HG03520 (cell line): ENCODE measurements around the gene FAM153A.
"Not testable (repeated sequence)": the region's sequence is repeated elsewhere in the genome, so short reads cannot be mapped to it uniquely, and the experiment has no call there.

Experiments used
- ATAC-seq: cut with Tn5 transposase; IDR thresholded peaks from one replicate; pipeline ENCODE4 v1.9.1; 2021; ENCODE audit warnings: mild to moderate bottlenecking, moderate library complexity; ENCODE audit not compliant: unreplicated experiment

FAM153A gene

DNA sequence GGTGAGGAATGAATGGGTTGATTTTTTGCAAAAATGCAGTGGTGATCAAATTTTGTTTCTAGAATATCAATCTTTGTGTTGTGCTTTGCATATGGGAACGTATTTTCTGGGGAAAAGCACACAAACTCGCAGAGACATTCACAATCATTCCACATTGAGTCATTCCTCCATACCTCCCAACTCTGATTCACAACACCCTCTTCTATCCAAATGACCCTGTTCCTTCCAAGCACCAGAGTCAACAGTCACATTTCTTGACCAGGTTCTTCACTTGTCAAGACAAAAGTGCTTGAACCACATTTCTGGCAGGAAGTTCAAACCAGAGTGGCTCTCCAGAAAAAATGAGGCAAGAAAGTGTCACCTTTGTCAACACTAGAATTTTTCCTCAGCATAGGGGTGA lies 35.3 kb downstream of the FAM153A start:
- ATAC-seq = not testable (repeated sequence)

DNA sequence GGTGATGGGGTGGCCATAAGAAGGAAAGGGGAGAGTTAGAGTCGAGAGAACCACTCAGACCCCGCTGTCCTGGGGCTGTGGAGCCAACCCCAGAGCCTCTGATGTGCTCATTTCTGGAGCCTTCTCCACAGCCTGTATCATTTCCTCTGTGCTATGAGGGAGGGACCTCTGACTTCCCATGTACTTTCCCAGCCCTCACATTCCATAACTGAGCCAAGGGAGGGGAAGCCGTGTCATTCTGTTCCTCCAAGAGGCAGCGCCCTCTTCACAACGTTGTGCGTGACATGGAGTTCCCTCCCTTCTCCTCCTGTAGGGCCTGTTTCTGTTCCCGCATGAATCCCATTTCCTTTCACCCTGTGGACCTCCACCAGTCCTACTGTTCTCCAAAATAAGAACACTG lies 57.8 kb downstream of the FAM153A start:
- not testable (repeated sequence) for ATAC-seq

DNA sequence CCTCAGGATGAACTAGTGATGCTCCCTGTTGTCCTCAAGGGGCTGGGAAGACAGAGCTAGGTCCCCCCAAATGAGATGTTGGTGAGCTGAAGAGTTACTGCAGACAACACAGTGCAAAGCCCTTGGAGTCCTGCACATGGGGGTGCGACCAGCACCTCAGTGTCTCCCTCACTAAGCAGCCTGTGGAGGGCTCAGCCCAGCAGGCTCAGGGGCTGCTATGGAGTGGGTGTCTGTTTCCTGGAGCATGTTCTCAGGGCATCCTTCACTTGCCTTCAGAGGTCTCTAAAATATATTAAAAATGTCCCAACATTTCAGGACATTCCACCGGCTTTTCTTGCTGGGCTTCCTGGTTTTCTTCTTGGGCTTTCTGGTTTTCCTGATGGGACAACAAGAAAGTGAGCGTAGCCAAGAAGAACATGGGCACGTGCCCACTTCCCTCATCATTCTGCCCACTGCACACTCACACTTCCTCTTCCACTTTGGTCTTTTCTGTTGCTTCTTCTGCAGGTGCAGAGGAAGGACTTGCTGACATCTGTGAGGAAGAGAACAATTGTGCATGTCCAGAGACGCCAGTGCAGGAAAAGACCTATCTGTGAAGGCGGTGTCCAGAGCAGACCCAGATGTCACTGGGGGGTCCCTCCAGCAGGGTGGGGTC lies 58.7 kb downstream of the FAM153A start:
- ATAC-seq = not testable (repeated sequence)

DNA sequence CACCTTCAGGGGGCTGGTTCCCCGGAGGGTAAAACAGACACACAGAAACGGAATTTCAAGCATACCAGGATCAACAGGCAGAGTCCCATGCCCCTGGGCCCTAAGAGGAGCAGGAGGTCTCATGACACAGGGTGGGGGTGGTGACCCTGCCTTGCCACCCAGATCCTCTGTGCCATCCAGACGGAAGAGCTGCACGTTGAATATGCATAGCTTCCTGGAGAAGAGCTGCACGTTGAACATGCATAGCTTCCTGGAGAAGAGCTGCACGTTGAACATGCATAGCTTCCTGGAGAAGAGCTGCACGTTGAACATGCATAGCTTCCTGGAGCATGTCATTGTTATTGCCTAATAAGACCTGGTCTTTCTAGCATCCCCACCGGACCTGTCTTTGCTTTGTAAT lies 59.9 kb downstream of the FAM153A start:
- ATAC-seq = not testable (repeated sequence)

DNA sequence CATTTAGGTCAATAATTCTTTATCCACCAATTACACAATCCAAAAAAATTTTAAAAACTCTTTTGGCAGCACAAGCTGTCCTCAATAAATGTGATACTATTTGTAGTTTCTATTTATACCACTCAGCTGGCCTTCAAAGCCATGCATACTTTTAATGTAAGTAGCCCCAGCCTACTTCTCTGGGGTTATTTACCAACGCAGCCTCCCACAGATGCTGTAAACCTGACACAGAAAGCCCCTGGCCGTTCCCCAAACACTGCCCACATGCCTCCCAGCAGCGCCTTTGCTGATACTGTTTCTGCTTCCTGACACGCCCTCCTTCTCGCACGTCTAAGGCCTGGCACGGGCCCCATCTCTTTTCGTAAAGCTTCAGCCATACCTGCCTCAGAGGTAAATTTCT lies 62.7 kb downstream of the FAM153A start:
- not testable (repeated sequence) for ATAC-seq

DNA sequence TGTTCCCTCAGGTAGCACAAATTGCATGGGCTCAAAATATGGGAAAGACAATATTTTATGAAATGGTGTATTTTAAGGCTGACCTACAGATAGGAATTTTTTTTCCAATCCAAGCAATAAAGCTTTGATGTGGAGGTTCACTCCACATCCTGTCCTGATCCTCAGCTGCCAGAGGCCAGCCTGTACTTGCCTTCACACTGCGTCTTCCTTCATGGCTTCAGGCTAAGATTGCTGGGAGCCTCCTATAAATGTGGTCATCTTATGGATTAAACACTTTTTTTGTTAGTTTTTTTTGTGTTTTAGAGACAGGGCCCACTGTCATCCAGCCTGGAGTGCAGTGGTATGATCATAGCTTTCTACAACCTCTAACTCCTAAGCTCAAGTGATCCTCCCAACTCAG lies 67.3 kb downstream of the FAM153A start:
- not testable (repeated sequence) for ATAC-seq

DNA sequence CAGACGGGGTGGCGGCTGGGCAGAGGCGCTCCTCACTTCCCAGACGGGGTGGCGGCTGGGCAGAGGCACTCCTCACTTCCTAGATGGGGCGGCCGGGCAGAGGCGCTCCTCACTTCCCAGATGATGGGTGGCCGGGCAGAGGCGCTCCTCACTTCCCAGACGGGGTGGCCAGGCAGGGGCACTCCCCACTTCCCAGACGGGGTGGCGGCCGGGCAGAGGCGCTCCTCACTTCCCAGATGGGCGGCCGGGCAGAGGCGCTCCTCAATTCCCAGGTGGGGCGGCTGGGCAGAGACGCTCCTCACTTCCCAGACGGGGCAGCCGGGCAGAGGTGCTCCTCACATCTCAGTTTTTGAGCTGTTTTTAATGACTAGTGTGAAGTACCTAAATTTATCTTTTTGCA lies 86.6 kb downstream of the FAM153A start:
- not testable (repeated sequence) for ATAC-seq

DNA sequence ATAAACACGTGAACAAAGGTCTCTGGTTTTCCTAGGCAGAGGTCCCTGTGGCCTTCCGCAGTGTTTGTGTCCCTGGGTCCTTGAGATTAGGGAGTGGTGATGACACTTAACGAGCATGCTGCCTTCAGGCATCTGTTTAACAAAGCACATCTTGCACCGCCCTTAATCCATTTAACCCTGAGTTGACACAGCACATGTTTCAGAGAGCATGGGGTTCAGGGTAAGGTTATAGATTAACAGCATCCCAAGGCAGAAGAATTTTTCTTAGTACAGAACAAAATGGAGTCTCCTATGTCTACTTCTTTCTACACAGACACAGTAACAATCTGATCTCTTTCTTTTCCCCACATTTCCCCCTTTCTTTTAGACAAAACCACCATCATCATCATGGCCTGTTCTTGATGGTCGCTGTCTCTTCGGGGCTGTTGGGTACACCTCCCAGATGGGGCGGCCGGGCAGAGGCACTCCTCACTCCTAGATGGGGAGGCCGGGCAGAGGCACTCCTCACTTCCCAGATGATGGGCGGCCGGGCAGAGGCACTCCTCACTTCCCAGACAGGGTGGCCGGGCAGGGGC lies 87.3 kb downstream of the FAM153A start:
- not testable (repeated sequence) for ATAC-seq

DNA sequence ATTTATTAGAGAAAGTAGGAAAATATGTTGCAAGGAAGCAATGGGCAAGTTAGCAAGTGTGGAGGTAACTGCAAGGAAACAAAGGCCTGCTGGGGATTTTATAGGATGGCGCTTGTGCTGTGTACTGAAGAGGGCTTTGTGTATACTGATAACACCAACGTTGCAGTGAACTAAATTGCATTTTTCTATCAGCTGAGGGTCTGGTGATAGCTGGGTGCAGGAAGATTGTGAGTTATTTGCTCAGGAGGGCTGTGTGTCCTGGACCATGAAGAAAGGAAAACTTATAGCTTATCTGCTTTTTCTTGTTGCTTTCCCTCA lies 88.2 kb downstream of the FAM153A start:
- not testable (repeated sequence) for ATAC-seq

DNA sequence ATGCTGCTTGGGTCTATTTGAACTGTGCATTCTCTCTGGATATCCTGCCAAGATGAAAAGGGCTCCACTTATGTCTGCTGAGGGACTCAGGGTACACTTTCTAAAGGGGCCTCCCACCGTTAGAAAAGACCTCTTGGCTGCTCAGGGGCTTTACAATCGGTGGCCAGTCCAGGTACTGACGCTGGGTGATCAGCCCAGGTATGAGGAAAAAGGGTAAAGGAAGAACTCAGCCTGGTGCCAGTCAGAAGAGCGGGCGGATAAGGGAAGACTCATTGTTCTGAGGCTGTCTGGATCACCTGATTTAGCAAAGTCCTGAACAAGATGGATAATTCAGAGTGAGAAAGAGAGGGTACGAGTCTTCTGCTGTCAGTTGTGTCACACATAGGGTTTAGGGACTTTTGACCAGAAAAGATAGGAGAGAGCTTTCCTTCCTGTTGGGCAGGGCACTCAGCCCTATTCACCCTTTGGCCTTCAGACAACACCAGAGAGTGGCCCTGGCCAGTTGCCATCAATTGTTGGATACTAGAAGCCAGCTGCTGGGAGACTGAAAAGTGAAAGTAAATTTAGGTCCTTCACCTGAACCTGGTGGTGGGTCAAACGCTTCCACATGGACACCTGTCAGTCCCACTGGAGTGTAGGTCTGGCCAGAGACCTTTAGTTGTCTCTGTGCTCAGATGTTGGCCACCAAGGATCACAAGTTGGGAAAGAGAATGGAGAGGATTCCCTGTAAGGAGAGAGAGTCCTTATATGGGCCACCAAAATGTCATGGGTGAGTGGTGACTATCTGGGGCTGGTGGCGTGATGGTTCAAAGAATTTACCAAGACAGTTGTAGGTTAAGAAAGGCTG lies 88.8 kb downstream of the FAM153A start:
- not testable (repeated sequence) for ATAC-seq

DNA sequence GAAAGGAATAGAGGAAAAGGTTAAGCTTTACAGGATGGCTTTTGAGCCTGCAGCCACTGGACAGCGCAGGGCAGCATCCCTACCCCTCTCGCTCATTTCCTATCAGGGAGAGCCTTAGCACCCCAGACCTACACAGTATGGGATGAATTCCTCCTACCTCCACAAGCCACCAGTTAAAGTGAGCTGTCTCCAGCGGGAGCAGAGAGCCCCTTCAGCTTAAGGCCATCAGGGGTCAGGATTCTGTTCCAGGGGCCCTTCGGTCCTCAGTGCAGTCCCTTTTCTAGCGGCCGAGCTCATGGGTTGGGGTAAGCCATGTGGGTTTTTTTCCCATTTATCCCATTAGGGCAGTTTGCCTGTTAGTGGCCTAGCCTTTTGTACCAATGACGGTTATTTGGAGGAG lies 89.7 kb downstream of the FAM153A start:
- ATAC-seq = not testable (repeated sequence)

DNA sequence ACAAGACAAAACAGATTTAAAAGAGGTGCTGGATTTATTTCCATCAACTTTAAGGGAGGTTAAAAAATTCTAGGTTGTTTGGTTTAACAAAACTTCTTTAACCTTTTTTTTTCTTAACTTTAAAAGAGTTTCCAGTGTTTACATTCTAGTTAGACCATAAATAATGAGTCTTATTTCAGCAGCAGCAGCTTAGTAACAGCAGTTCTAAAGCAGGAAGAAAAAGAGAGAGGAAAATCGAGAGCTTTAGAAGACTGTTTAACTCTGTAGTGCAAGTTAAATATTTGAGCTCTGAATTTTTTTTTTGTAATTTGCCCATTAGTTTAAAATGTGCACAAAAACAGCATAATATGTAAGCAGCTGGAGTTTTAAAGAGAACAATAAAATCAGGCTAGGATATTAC lies 90.2 kb downstream of the FAM153A start:
- not testable (repeated sequence) for ATAC-seq

DNA sequence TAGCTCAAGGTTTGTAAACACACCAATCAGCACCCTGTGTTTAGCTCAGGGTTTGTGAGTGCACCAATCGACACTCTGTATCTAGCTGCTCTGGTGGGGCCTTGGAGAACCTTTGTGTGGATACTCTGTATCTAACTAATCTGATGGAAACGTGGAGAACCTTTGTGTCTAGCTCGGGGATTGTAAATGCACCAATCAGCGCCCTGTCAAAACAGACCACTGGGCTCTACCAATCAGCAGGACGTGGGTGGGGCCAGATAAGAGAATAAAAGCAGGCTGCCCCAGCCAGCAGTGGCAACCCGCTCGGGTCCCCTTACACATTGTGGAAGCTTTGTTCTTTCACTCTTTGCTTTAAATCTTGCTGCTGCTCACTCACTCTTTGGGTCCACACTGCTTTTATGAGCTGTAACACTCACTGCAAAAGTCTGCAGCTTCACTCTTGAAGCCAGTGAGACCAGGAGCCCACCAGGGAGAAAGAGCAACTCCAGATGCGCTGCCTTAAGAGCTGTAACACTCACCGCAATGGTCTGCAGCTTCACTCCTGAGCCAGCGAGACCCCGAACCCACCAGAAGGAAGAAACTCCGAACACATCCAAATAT lies 93.6 kb downstream of the FAM153A start:
- not testable (repeated sequence) for ATAC-seq

DNA sequence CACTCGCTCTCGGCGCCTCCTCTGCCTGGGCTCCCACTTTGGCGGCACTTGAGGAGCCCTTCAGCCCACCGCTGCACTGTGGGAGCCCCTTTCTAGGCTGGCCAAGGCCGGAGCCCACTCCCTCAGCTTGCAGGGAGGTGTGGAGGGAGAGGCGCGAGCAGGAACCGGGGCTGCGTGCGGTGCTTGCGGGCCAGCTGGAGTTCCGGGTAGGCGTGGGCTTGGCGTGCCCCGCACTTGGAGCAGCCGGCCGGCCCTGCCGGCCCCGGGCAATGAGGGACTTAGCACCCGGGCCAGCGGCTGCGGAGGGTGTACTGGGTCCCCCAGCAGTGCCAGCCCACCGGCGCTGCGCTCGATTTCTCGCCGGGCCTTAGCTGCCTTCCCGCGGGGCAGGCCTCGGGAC lies 94.6 kb downstream of the FAM153A start:
- ATAC-seq = not testable (repeated sequence)

DNA sequence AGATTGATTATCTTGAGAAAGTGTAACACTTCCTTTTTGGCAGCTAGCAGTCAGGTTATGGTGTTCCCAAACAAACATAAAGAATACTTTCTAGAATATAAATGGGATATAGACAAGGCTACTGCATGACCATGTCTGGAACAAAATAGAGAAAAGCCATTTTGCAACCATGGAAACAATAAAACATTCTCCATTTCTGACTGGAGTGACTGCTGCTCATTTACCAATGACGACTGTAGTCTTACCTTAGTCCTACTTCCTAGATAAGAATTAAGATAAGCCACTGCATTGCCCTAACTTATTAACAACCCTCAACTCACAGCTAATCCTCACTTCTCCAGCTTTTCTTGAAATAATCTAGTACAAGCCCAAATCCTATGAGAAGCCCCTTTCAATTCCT lies 100.8 kb downstream of the FAM153A start:
- ATAC-seq = not testable (repeated sequence)
